Bronchial epithelial cell (primary cell): ENCODE results near the gene PLSCR4. TPM values are rescaled to one million over a fixed set of nuclear protein-coding genes. Genes with fewer than 3 reads are reported as not detected.
"Not testable (repeated sequence)": the region's sequence is repeated elsewhere in the genome, so short reads cannot be mapped to it uniquely, and the experiment has no call there.

Experiments
- DNase-seq: peaks from one replicate; pipeline ENCODE4 v3.0.0-alpha.2; 2010; ENCODE audit warnings: low read depth
- FAIRE-seq: peaks from 2 replicates; lab custom pipeline; 2011; peaks lifted over from hg19 to GRCh38; lab: Jason Lieb, UNC
- H3K27me3 ChIP-seq: 2 replicates; pipeline ENCODE4 v1.5.1; 2011; ENCODE audit warnings: low read length; ENCODE audit not compliant: control insufficient read depth, insufficient read depth
- H3K36me3 ChIP-seq: 2 replicates; pipeline ENCODE4 v1.5.1; 2011; ENCODE audit warnings: low read length; ENCODE audit not compliant: control insufficient read depth, insufficient read depth
- H3K4me3 ChIP-seq: 2 replicates; pipeline ENCODE4 v1.5.1; 2011; ENCODE audit warnings: mild to moderate bottlenecking, low read depth, low read length, control low read depth
- total RNA-seq: library from RNA; depleted of rRNA; stranded (reverse); fragments of >200 nt; gene quantifications from 2 replicates; pipeline ENCODE4 v1.2.1, GENCODE V29; 2014
- TF ChIP-seq, protein P1 (sequence below): IDR thresholded peaks from 2 replicates; pipeline ENCODE4 v1.5.1; 2011; ENCODE audit warnings: mild to moderate bottlenecking, moderate library complexity, low read length, control low read depth, inconsistent platforms; ENCODE audit not compliant: insufficient read depth, severe bottlenecking

PLSCR4 gene
- total RNA-seq, 1 donor from 2014 or later = 0.26 TPM

DNA sequence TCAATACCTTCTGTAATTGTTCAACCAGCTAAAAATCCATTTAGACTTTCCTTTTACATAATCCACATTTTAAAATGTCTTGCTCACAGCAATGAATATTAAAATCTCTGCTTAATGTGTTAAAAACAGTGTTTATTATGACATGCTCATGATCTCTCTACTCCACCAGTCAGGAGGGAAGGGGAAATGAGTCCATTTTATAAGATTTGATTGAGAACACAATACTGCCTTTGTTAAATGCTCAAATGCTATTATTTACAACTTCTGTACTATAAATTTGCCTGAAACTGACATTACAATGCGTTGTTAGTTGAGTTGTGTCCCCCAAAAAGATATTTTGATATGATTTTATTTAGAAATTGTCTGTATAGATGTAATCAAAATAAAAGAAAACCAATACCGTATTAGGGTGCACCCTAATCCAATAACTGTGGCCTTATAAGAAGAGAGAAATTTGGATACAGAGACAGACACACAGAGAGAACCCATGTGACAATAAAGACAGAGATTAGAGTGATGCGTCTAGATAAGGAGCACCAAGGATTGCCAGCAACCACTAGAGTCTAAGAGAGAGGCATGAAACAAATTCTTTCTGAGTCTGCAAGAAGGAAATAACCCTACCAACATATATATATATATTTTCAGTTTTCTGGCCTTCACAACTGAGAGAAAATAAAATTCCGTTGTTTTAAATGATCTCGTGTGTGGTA is 9.1 kb upstream of the PLSCR4 start:
- H3K27me3 ChIP-seq = no peaks in the 10 kb centered on the region
- H3K4me3 ChIP-seq = no peak overlapping the region
- DNase-seq (no peak), FAIRE-seq (no peak)
- TF ChIP-seq, protein P1, sequence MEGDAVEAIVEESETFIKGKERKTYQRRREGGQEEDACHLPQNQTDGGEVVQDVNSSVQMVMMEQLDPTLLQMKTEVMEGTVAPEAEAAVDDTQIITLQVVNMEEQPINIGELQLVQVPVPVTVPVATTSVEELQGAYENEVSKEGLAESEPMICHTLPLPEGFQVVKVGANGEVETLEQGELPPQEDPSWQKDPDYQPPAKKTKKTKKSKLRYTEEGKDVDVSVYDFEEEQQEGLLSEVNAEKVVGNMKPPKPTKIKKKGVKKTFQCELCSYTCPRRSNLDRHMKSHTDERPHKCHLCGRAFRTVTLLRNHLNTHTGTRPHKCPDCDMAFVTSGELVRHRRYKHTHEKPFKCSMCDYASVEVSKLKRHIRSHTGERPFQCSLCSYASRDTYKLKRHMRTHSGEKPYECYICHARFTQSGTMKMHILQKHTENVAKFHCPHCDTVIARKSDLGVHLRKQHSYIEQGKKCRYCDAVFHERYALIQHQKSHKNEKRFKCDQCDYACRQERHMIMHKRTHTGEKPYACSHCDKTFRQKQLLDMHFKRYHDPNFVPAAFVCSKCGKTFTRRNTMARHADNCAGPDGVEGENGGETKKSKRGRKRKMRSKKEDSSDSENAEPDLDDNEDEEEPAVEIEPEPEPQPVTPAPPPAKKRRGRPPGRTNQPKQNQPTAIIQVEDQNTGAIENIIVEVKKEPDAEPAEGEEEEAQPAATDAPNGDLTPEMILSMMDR = no peak
- no peaks in the 10 kb centered on the region for H3K36me3 ChIP-seq

DNA sequence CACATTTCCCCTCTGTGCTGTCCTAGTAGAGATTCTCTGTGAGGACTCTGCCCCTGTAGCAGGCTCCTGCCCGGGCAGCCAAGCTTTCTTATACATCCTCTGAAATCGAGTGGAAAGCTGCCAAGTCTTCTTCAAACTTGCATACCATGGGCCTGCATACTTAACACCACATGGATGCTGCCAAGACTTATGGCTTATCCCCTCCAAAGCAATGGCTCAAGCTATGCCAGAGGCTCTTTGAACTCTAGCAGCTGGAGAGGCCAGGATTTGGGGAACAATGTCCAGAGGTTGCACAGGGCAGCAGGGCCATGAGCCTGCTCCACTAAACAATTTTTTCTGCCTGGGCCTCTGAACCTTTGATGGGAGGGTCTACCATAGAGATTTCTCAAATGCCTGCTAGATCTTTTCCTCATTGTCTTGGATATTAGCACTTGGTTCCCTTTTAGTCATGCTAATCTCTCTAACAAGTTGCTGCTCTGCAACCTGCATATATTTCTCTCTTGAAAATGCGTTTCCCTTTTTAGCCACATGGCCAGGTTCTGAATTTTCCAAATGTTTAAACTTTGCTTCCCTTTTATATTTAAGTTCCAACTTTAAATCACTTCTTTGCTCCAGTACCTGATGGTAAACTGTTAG is 6.1 kb upstream of the PLSCR4 start:
- TF ChIP-seq, protein P1 = no peak
- H3K36me3 ChIP-seq = no peaks in the 10 kb centered on the region
- no peak overlapping the region for H3K4me3 ChIP-seq
- no peak for FAIRE-seq
- DNase-seq = no peak
- H3K27me3 ChIP-seq = no peaks in the 10 kb centered on the region

DNA sequence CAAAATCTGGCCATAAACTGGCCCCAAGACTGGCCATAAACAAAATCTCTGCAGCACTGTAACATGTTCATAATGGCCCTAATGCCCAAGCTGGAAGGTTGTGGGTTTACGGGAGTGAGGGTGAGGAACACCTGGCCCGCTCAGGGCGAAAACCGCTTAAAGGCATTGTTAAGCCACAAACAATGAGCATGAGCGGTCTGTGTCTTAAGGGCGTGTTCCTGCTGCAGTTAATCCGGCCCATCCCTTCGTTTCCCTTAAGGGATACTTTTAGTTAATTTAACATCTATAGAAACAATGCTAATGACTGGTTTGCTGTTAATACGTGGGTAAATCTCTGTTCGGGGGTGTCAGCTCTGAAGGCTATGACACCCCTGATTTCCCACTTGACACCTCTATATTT is 1.5 kb upstream of the PLSCR4 start:
- DNase-seq, H3K36me3 ChIP-seq, H3K4me3 ChIP-seq, H3K27me3 ChIP-seq, FAIRE-seq: not testable (repeated sequence)

DNA sequence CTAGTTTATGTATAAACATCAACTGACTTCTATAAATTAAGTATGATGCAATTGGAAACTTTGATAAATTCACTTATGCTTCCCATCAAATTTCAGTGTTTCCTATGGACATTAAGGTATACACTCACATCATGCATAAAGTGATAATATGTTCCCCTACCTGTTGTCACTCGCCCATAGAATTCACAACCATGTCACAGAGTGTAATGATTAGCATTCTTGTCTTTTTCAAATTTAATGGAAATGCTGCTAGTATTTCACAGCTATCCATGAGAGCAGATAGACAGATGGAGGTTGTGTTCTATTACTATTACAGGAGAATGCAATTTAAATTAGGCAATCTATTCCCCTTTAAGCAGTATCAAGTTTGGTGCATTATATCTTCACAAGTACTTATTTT is 984 bp downstream of the PLSCR4 start:
- H3K4me3 ChIP-seq = no peak overlapping the region
- no peaks in the 10 kb centered on the region for H3K36me3 ChIP-seq

DNA sequence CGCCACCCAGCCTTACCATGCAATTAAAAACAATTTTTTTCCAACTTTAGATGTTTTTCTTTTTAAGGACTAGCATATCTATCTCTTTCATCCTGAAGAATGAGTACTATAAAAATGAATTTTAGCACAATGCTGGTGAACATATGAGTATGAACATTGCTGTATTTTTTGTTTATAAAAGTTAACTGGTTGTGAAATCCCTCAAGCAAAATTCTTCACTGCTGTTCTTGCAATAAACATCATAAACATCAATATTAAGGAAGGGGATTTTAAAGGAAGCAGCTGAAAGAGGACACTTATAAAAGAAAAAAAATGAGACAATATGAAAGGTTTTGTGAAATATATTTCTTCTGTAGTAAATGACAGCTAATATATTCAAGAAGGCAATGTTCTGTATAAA is 3.0 kb downstream of the PLSCR4 start:
- H3K36me3 ChIP-seq = no peaks in the 10 kb centered on the region
- TF ChIP-seq, protein P1 = no peak
- no peak overlapping the region for H3K4me3 ChIP-seq
- no peak for FAIRE-seq
- no peaks in the 10 kb centered on the region for H3K27me3 ChIP-seq
- no peak for DNase-seq

More for the DNA sequence above, 984 bp downstream of the PLSCR4 start:
- TF ChIP-seq, protein P1 = no peak
- no peaks in the 10 kb centered on the region for H3K27me3 ChIP-seq
- FAIRE-seq (no peak), DNase-seq (no peak)

DNA sequence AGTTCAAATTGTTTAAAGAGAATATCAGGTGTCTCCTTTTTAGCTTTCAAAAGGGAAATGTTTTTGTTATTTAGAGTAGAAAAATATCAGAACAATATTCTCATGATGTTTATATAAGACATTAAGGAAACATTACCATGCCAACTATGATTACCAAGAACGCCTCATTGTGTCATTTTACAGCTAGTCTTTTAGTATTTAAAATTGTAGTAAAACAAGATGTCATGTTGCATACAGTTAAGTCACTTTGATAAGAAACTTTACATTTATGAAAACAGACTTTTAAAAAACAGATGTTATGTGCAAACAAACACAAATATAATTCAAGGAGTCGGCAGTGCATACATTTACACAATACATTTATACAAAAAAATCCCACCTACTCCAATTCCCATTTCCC is 4.4 kb downstream of the PLSCR4 start:
- DNase-seq = no peak
- no peak for FAIRE-seq
- Histone ChIP-seq H3K36me3 (no peaks in the 10 kb centered on the region), H3K4me3 (no peak overlapping the region), H3K27me3 (no peaks in the 10 kb centered on the region)
- TF ChIP-seq, protein P1 = no peak
